ENCODE measurements around the gene AK5. TPM values are rescaled to one million over a fixed set of nuclear protein-coding genes. Genes with fewer than 3 reads are reported as not detected.
"Not testable (repeated sequence)": the region's sequence is repeated elsewhere in the genome, so short reads cannot be mapped to it uniquely, and the experiment has no call there.

AK5 gene
- total and polyA plus RNA-seq, 4 donors = 0.06 to 3.0 (median 0.15) TPM; not detected in 1

- H3K9ac ChIP-seq (ENCODE audit: insufficient read depth in 1 of 2, low read length in 2 of 2) = no peak overlapping the region
- H3K27me3 ChIP-seq (ENCODE audit: control insufficient read depth in 3 of 3, insufficient read depth in 3 of 3, low read length in 2 of 3) = no peaks in the 10 kb centered on the region
- ATAC-seq (ENCODE audit: insufficient read depth, low FRiP score) (no peak), DNase-seq (no peak)
- H3K36me3 ChIP-seq (ENCODE audit: control insufficient read depth in 4 of 4, insufficient read depth in 4 of 4, low read length in 4 of 4) = no peaks in the 10 kb centered on the region
- H3K4me3 ChIP-seq = no peak overlapping the region
- no peaks in the 10 kb centered on the region for H3K4me1 ChIP-seq (ENCODE audit: control insufficient read depth in 5 of 5, insufficient read depth in 5 of 5, low read length in 5 of 5)
- no peak overlapping the region for H3K27ac ChIP-seq (ENCODE audit: low read depth in 1 of 2, low read length in 1 of 2)
- TF ChIP-seq CTCF (IDR thresholded peaks at IDR 0.05; ENCODE audit: control extremely low read depth, extremely low read depth) = no peak
- peaks cover 0 to 2% (median 0%) of the 10 kb centered on the region in 4 donors for H3K9me3 ChIP-seq (ENCODE audit: control insufficient read depth in 4 of 4, insufficient read depth in 3 of 4, low read length in 3 of 4)
- WGBS, 2 donors = 93 to 94% methylated on average over 3 of the region's 3 CpGs
These were observed 242.2 kb downstream of the AK5 start for GRCh38 chr1:77524038-77524437.

- H3K9ac ChIP-seq (ENCODE audit: insufficient read depth in 1 of 2, low read length in 2 of 2); H3K4me3 ChIP-seq; H3K27me3 ChIP-seq (ENCODE audit: control insufficient read depth in 3 of 3, insufficient read depth in 3 of 3, low read length in 2 of 3); DNase-seq; ATAC-seq (ENCODE audit: insufficient read depth, low FRiP score); H3K27ac ChIP-seq (ENCODE audit: low read depth in 1 of 2, low read length in 1 of 2); H3K4me1 ChIP-seq (ENCODE audit: control insufficient read depth in 5 of 5, insufficient read depth in 5 of 5, low read length in 5 of 5); H3K9me3 ChIP-seq (ENCODE audit: control insufficient read depth in 4 of 4, insufficient read depth in 3 of 4, low read length in 3 of 4); H3K36me3 ChIP-seq (ENCODE audit: control insufficient read depth in 4 of 4, insufficient read depth in 4 of 4, low read length in 4 of 4): not testable (repeated sequence)
- 94 to 97% methylated on average over 8 of the region's 8 CpGs for WGBS, 2 donors
These were observed 249.3 kb downstream of the AK5 start for GRCh38 chr1:77531149-77531548.

DNA sequence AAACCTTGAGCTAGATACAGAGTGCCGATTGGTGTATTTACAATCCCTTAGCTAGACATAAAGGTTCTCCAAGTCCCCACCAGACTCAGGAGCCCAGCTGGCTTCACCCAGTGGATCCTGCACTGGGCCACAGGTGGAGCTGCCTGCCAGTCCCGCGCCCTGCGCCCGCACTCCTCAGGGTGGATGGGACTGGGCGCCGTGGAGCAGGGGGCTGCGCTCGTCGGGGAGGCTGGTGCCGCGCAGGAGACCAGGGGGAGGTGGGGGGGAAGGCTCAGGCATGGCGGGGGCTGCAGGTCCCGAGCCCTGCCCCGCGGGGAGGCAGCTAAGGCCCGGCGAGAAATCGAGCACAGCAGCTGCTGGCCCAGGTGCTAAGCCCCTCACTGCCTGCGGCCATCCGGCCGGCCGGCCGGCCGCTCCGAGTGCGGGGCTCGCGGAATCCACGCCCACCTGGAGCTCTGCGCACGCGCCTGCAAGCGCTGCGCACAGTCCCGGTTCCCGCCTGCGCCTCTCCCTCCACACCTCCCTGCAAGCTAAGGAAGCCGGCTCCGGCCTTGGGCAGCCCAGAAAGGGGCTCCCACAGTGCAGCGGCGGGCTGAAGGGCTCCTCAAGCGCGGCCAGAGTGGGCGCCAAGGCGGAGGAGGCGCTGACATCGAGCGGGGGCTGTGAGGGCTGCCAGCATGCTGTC lies 249.9 kb downstream of the AK5 start:
- not testable (repeated sequence) for H3K36me3 ChIP-seq (ENCODE audit: control insufficient read depth in 4 of 4, insufficient read depth in 4 of 4, low read length in 4 of 4); DNase-seq

GRCh38 chr1:77532641-77533040 lies 250.8 kb downstream of the AK5 start:
- H3K4me3 ChIP-seq = no peak overlapping the region

More for the DNA sequence above, 249.9 kb downstream of the AK5 start:
- not testable (repeated sequence) for H3K4me3 ChIP-seq; ATAC-seq (ENCODE audit: insufficient read depth, low FRiP score); H3K27me3 ChIP-seq (ENCODE audit: control insufficient read depth in 3 of 3, insufficient read depth in 3 of 3, low read length in 2 of 3); H3K9ac ChIP-seq (ENCODE audit: insufficient read depth in 1 of 2, low read length in 2 of 2); H3K4me1 ChIP-seq (ENCODE audit: control insufficient read depth in 5 of 5, insufficient read depth in 5 of 5, low read length in 5 of 5); H3K9me3 ChIP-seq (ENCODE audit: control insufficient read depth in 4 of 4, insufficient read depth in 3 of 4, low read length in 3 of 4); H3K27ac ChIP-seq (ENCODE audit: low read depth in 1 of 2, low read length in 1 of 2)
- 94 to 97% methylated on average over 49 of the region's 49 CpGs for WGBS, 2 donors

More at GRCh38 chr1:77532641-77533040, 250.8 kb downstream of the AK5 start:
- ATAC-seq (ENCODE audit: insufficient read depth, low FRiP score) (no peak), DNase-seq (no peak)
- H3K4me1 ChIP-seq (ENCODE audit: control insufficient read depth in 5 of 5, insufficient read depth in 5 of 5, low read length in 5 of 5) = no peaks in the 10 kb centered on the region
- H3K9me3 ChIP-seq (ENCODE audit: control insufficient read depth in 4 of 4, insufficient read depth in 3 of 4, low read length in 3 of 4) = no peaks in the 10 kb centered on the region
- no peak for TF ChIP-seq CTCF (IDR thresholded peaks at IDR 0.05; ENCODE audit: control extremely low read depth, extremely low read depth)
- no peak overlapping the region for H3K27ac ChIP-seq (ENCODE audit: low read depth in 1 of 2, low read length in 1 of 2)
- 90 to 97% methylated on average over 4 of the region's 4 CpGs for WGBS, 2 donors
- no peaks in the 10 kb centered on the region for H3K27me3 ChIP-seq (ENCODE audit: control insufficient read depth in 3 of 3, insufficient read depth in 3 of 3, low read length in 2 of 3)
- no peak overlapping the region for H3K9ac ChIP-seq (ENCODE audit: insufficient read depth in 1 of 2, low read length in 2 of 2)
- no peaks in the 10 kb centered on the region for H3K36me3 ChIP-seq (ENCODE audit: control insufficient read depth in 4 of 4, insufficient read depth in 4 of 4, low read length in 4 of 4)

Measured in lung (tissue), 12 donors.